NCI-H2227 (cell line): Measurements from ENCODE around the gene PRKN.

Experiments
- DNase-seq: peaks from one replicate; lab custom pipeline; 2025; ENCODE audit not compliant: unreplicated experiment; lab: John Stamatoyannopoulos, UW

Gene PRKN

GRCh38 chr6:161694995-161695394 lies 1032.6 kb downstream of the PRKN start:
- no peak for DNase-seq

DNA sequence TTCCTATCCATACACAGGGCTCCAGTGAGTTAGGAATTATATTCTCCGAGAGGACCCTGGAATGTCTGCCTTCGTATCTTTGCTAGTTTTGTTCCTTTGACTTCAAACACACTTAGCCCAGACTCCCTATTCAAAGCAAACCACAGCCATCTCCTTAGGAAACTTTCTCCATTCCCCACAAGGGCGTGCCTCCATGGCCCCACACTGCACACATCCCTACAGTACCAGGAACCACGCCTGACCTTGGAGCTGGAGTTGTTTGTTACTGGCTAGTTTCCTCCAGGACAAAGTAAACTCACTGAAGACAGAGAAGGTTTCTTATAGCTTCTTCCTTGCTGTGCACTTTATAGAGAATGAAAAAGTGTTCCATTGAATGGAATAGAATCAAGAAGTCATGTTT lies 1040.9 kb downstream of the PRKN start:
- no peak for DNase-seq

DNA sequence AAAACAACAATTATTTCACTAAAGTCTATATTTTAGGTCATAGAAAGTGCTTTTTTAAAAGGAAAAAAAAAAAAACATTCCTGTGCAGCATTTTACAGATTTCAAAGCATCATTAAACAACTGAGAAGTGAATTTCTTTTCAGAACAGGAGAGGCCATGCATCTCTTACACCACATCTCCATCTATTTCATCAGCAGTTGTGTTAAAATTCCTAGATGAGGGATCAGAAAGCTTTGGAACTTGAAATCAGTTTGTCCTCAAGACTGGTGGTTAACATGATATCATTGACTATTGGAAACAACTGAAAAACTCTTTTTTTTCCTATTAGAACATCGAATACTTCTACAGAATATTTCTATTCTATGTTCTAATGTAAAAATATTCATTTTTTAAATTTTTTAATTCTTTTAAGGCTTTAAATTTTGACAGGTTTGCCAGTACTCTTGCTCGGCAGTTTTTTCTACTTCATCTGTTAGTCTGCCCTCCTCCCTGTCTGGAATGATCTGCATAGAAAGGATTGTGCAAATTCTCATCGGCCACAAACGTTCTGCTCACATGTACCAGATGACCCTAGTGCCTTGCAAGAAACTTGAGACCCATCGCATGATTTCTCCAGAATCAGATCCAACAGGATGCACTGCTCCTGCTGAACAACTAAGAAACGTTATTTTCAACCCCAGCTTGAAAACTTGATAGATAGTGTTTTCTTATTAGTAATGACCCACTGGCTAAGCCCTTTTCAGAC lies 1042.7 kb downstream of the PRKN start:
- DNase-seq: no peak

DNA sequence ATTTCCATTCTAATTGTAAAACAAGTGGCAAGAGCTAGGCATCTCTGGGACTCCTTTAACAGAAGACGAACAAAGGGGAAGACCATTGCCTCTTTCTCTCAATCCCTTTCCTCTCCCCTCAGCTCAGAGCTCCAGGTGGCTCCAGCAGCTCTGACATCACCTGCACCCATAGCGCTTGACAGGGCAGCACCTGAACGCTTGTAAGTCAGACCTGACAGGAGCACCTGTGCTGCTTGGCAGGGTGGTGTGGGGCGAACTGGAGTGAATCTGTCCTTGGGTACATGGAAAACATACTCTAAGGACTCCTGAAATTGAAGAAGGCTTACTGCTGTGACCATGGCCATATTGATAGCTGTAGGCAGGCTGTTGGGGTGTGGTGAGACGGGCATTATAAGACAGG lies 1044.2 kb downstream of the PRKN start:
- DNase-seq: no peak

GRCh38 chr6:161682982-161683381 lies 1044.6 kb downstream of the PRKN start:
- DNase-seq: no peak

DNA sequence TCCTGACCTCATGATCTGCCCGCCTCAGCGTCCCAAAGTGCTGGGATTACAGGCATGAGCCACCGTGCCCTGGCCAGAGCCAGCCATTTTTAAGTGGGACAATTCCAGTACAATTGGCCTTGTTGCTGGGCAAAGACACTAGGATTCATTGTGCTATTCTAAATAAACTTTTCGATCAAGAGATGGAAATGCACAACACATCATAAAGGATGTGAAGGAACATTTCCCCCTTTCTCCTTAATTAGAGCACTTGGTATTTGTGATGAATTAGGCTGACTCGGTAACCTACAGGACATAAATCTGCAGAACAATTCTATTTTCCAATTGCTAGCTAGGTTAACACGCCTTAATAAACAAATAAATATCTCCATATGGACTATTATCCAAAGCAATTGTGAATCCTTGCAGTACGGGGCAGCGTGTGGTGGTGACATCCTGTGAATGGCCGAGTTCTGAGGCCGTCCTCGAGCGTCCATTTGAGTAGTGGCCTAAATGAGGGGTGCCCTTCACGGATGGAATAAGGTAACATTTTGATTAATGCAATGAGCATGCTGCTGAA lies 1047.5 kb downstream of the PRKN start:
- DNase-seq: no peak

GRCh38 chr6:161677188-161677587 lies 1050.4 kb downstream of the PRKN start:
- no peak for DNase-seq

GRCh38 chr6:161676586-161676985 lies 1051.0 kb downstream of the PRKN start:
- DNase-seq: no peak

GRCh38 chr6:161674930-161675682 lies 1052.5 kb downstream of the PRKN start:
- no peak for DNase-seq

DNA sequence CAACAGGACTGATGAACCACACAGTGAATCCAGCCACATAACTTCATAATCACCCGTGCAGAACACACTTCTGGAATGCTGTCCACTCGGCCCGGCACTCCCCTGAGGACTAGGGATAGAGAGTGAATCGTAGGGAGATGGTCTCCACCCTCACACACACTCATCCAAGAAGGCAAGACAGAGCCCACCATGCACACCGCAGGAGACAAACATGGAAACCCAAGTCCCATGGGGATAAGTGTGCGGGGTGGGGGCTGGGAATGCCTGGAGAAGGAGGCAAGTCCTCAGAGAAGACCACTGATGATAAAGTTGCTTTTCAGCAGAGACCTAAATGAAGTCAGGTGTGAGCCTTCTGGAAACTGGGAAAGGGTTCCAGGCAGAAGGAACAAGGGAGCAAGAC lies 1054.5 kb downstream of the PRKN start:
- no peak for DNase-seq

- DNase-seq: no peak
Measured at GRCh38 chr6:161671117-161671516, 1056.4 kb downstream of the PRKN start.

DNA sequence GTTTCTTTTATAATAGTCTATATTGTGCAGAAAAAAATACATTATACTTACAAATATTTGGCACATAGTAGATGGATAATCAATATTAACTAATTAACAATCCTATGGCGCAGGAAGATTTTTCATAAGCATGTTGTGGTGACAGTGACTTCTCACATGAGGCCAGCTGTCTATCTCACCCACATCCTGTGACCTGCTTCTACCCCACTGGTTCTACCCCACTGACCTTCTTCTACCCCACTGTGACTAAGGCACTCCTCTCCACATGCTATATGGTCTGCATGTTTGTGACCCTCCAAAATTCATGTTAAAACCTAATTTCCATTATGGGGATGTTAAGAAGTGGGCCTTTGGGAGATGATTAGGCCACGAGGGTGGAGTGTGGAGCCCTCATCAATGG lies 1058.9 kb downstream of the PRKN start:
- DNase-seq: no peak

DNA sequence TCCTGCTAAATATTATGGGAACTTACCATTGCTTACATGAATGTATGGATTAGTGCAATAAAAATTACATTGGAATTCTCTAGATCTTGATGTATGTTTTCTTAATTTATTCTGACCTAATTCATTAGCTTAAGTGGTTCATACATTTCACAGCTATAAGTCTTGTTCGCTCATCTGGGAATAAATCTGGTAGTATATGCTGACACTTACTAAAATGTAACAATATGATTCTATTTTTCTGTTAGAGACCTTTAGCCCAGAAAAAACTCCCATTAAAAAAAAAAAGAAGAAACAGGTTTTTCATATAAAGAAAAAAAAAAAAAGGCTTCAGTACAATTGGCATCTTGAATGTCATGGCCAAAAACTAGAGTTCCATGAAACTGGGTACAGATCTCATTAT lies 1059.6 kb downstream of the PRKN start:
- no peak for DNase-seq

- no peak for DNase-seq
Measured at GRCh38 chr6:161663682-161664081, 1063.9 kb downstream of the PRKN start.

DNA sequence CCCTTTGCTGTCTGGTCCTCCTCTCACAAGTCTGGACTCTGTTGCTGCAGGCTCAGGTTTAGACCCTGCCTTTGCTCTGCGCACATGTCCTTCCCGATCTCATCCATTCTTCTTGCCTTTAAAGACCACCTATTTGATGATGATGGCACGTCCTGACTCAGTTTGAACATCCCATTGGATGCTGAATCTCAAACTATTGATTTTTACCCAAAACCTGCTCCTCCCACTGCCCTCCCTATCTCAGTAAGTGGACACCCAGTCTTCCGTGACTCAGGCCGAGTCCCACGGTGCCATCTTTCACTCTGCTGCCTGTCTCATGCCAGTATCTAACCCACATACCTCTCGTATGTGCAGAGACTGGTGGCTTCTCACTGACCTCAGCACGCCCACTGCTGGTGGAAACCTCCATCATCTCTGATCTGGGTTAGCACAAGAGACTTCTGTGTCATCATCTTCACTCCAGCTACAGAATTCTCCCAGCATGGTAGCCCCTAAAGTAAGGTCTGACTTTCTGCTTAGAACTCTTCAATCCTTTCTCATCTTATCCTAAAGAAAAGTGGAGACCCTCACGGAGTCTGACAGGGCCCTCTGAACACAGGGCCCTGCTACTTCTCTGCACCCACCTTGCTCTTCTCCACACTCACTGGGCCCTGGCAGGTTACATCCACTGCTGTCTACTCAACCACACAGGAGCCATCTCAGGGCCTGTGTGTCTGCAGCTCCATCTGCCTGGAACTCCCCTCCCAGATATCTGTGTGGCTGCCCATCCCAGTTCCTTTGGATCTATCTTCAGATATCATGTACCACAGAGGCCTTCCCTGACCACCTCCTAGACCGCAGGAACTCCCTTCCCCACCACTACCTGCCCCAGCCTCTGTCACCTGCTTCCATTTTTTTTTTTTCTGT lies 1066.6 kb downstream of the PRKN start:
- no peak for DNase-seq

GRCh38 chr6:161658211-161658610 lies 1069.4 kb downstream of the PRKN start:
- no peak for DNase-seq

GRCh38 chr6:161654209-161654608 lies 1073.4 kb downstream of the PRKN start:
- DNase-seq: no peak

DNA sequence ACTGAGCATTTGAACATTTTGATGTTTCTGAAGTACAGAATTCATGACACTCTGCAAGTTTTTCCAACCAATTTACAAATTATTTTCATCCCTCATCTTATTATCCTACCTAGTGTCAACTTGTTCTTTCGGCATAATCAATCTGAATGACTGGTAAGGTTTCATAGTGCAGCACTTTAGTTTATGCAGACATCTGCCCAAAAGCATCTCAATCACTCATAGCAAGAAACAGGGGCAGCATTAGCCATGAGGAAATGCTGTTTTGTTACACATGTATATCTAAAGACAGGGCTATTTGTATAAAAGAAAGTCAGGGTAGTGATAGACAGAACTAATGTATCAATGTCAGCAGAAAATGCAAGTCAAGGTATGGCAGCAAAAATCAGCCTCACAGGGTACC lies 1075.6 kb downstream of the PRKN start:
- DNase-seq: no peak

- no peak for DNase-seq
Measured at GRCh38 chr6:161649841-161650240, 1077.7 kb downstream of the PRKN start.

DNA sequence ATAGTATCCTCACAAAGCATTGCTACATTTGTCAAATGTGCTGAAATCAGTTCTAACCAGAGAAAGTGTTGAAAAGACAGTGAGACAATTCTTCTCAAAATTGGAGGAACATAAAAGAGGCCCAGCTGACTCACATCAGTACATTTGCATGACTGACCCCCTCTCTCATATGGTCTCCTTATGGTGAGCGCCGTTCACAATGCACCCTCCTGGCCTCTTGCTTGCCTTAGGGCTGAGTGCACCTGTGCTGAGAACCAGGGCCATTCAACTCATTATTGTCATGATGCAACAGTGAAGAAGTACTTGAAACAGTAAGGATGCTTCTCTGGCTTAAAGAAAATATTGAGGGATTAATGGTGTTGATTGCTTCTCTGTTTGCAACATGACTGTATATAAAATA lies 1078.5 kb downstream of the PRKN start:
- DNase-seq: no peak

DNA sequence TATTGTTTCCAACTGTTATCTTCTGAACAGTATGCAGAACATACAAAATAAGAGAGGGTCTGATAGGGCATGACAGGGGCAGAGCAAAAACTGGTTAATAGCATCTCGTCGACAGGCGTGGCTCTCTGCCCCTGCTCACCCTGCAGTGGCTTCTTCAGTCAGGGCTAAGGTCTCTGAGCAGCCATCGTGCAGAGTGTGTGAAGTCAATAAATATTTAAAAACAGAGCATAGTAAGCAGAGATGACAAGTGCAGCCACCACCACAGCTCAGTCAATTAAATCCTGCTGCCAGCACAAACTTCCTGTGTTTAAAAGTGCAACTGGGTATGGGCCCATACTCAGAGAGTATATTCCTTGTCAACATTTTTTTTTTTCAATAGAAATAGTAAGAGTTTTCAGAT lies 1080.3 kb downstream of the PRKN start:
- DNase-seq: no peak
